HCT116 (cell line): Measurements from ENCODE around the gene POU4F1. TPM values are rescaled to one million over a fixed set of nuclear protein-coding genes. Genes with fewer than 3 reads are reported as not detected.

Experiments used
- ATAC-seq: fragments of 200-7000 bp; cut with Tn5 transposase; 2 replicates; pipeline ENCODE4 v1.9.1; 2020; ENCODE audit warnings: mild to moderate bottlenecking, moderate library complexity
- BruUV-seq: library from RNA; stranded (reverse); fragments of 400-500 nt; replicated peaks from 2 replicates; lab custom pipeline; 2021; lab: Mats Ljungman, UMichigan
- CTCF ChIA-PET: fragments of 300-600 bp; sonication (Branson Sonifier 250); formaldehyde crosslinking; loops from one replicate; lab custom pipeline; 2021; ENCODE audit warnings: antibody characterized with exemption; lab: Charles Lee
- POLR2A ChIA-PET: fragments of 300-600, 350-600 bp; sonication (Branson Sonifier 250); formaldehyde crosslinking; loops from one replicate; lab custom pipeline; 2021; ENCODE audit warnings: antibody characterized with exemption; lab: Charles Lee
- RAD21 ChIA-PET, 2 experiments: fragments of 300-600 bp; sonication (Branson Sonifier 250); formaldehyde crosslinking; loops; one replicate each; lab custom pipeline; 2023; ENCODE audit warnings: low total read pairs in 2 of 2; ENCODE audit not compliant: uncharacterized antibody in 2 of 2, unreplicated experiment in 2 of 2, low non-redundant PET in 1 of 2; lab: Charles Lee
- DNase-seq: peaks from one replicate; pipeline ENCODE4 v3.0.0-alpha.2; 2010; ENCODE audit warnings: low read depth, low spot score
- H2AFZ ChIP-seq: fragments of 200-600 bp; shearing (Covaris generic), sonication (generic); 2 replicates; pipeline ENCODE4 v1.6.1; 2017; ENCODE audit warnings: low read depth, mixed run types, mixed read lengths, antibody characterized with exemption, low read length; ENCODE audit not compliant: poor library complexity, severe bottlenecking
- H3K27ac ChIP-seq: 2 replicates; pipeline ENCODE4 v1.5.1; 2012; ENCODE audit warnings: low read depth, low read length
- H3K27me3 ChIP-seq: fragments of 200-600 bp; sonication (generic); 2 replicates; pipeline ENCODE4 v1.6.1; 2016; ENCODE audit warnings: mixed run types, low read length, mixed read lengths; ENCODE audit not compliant: insufficient read depth
- H3K36me3 ChIP-seq, 2 experiments: fragments of 200-500 bp in 1 of 2; fragments of 200-600 bp in 1 of 2; sonication (Bioruptor generic) in 1 of 2; sonication (generic) in 1 of 2; 2 replicates each; pipeline versions ENCODE4 v1.5.1 to v1.6.1; 2014 to 2016; ENCODE audit warnings: low read length in 2 of 2, inconsistent platforms in 1 of 2, mixed read lengths in 1 of 2, mixed run types in 1 of 2; ENCODE audit not compliant: insufficient read depth in 2 of 2, control insufficient read depth in 1 of 2
- H3K4me1 ChIP-seq, 2 experiments: fragments of 200-600 bp in 1 of 2; sonication (generic) in 1 of 2; 2 replicates each; pipeline versions ENCODE4 v1.5.1 to v1.6.1; 2012 to 2017; ENCODE audit warnings: low read length in 2 of 2, inconsistent platforms in 1 of 2, mild to moderate bottlenecking in 1 of 2, mixed read lengths in 1 of 2, mixed run types in 1 of 2, moderate library complexity in 1 of 2; ENCODE audit not compliant: insufficient read depth in 2 of 2, control insufficient read depth in 1 of 2
- H3K4me2 ChIP-seq: fragments of 200-600 bp; sonication (generic); 2 replicates; pipeline ENCODE4 v1.6.1; 2017; ENCODE audit warnings: mixed run types, low read length, mixed read lengths
- H3K4me3 ChIP-seq, 2 experiments: fragments of 200-600 bp in 1 of 2; sonication (generic) in 1 of 2; replicated peaks in 1 of 2; 2 replicates each; pipeline ENCODE4 v1.5.1; 2011 to 2016; ENCODE audit warnings: low read length in 2 of 2, control low read depth in 1 of 2, low read depth in 1 of 2, mild to moderate bottlenecking in 1 of 2, mixed read lengths in 1 of 2, mixed run types in 1 of 2
- H3K79me2 ChIP-seq: fragments of 200-600 bp; sonication (generic); 2 replicates; pipeline ENCODE4 v1.6.1; 2017; ENCODE audit warnings: mild to moderate bottlenecking, mixed run types, low read length, moderate library complexity, mixed read lengths; ENCODE audit not compliant: insufficient read depth
- H3K9ac ChIP-seq: fragments of 200-600 bp; sonication (generic); 2 replicates; pipeline ENCODE4 v1.6.1; 2016; ENCODE audit warnings: low read length, mixed read lengths
- H3K9me2 ChIP-seq: fragments of 200-600 bp; sonication (generic), shearing (Covaris generic); 2 replicates; pipeline ENCODE4 v1.6.1; 2017; ENCODE audit warnings: mixed run types, mild to moderate bottlenecking, moderate library complexity; ENCODE audit not compliant: insufficient read depth
- H3K9me3 ChIP-seq, 2 experiments: fragments of 200-500 bp in 1 of 2; fragments of 200-600 bp in 1 of 2; sonication (Bioruptor generic) in 1 of 2; sonication (generic) in 1 of 2; 2 replicates each; pipeline ENCODE4 v1.6.1; 2014 to 2017; ENCODE audit warnings: low read length in 2 of 2, mixed read lengths in 2 of 2, inconsistent platforms in 1 of 2, low read depth in 1 of 2, mild to moderate bottlenecking in 1 of 2, mixed run types in 1 of 2, moderate library complexity in 1 of 2; ENCODE audit not compliant: control insufficient read depth in 1 of 2, insufficient read depth in 1 of 2
- H4K20me1 ChIP-seq: fragments of 200-600 bp; sonication (generic), shearing (Covaris generic); 2 replicates; pipeline ENCODE4 v1.6.1; 2017; ENCODE audit warnings: mixed run types, mild to moderate bottlenecking, moderate library complexity; ENCODE audit not compliant: insufficient read depth
- CBX3 ChIP-seq: IDR thresholded peaks from 2 replicates; pipeline ENCODE4 v1.6.1; 2012; ENCODE audit warnings: low read depth
- CTCF ChIP-seq, 3 experiments: fragments of 200-600 bp in 1 of 3; sonication (generic) in 1 of 3; IDR thresholded peaks in 2 of 3; conservative IDR thresholded peaks in 1 of 3; 2 replicates each; pipeline ENCODE4 v1.5.1; 2012 to 2017; ENCODE audit warnings: low read depth in 2 of 3, low read length in 2 of 3, antibody characterized with exemption in 1 of 3, borderline replicate concordance in 1 of 3, control low read depth in 1 of 3, mild to moderate bottlenecking in 1 of 3, mixed read lengths in 1 of 3, mixed run types in 1 of 3, moderate library complexity in 1 of 3; ENCODE audit not compliant: insufficient read depth in 1 of 3
- EGR1 ChIP-seq: IDR thresholded peaks from 2 replicates; pipeline ENCODE4 v1.6.1; 2012; ENCODE audit warnings: low read depth
- ELF1 ChIP-seq: IDR thresholded peaks from 2 replicates; pipeline ENCODE4 v1.6.1; 2012; ENCODE audit warnings: low read depth, borderline replicate concordance
- EZH2 ChIP-seq: fragments of 200-600 bp; sonication (generic); IDR thresholded peaks from 2 replicates; pipeline ENCODE4 v1.6.1; 2017; ENCODE audit warnings: antibody characterized with exemption, mixed run types
- EZH2phosphoT487 ChIP-seq: fragments of 200-600 bp; IDR thresholded peaks from 2 replicates; pipeline ENCODE4 v1.6.1; 2018; ENCODE audit warnings: antibody characterized with exemption, borderline replicate concordance
- FOSL1 ChIP-seq: IDR thresholded peaks from 2 replicates; pipeline ENCODE4 v1.6.1; 2012; ENCODE audit warnings: low read depth
- JUND ChIP-seq: IDR thresholded peaks from 2 replicates; pipeline ENCODE4 v1.6.1; 2012
- POLR2A ChIP-seq: IDR thresholded peaks from 2 replicates; pipeline ENCODE4 v1.7.0; 2011; ENCODE audit warnings: borderline replicate concordance; ENCODE audit not compliant: insufficient read depth, insufficient read length; ENCODE audit errors: extremely low read depth
- POLR2AphosphoS5 ChIP-seq: IDR thresholded peaks from 2 replicates; pipeline ENCODE4 v1.6.1; 2011; ENCODE audit warnings: mild to moderate bottlenecking, low read depth, low read length, moderate library complexity
- RAD21 ChIP-seq: IDR thresholded peaks from 2 replicates; pipeline ENCODE4 v1.6.1; 2012; ENCODE audit warnings: low read depth, mild to moderate bottlenecking
- SIN3A ChIP-seq: IDR thresholded peaks from 2 replicates; pipeline ENCODE4 v1.6.1; 2012; ENCODE audit warnings: low read depth
- SP1 ChIP-seq: IDR thresholded peaks from 2 replicates; pipeline ENCODE4 v1.6.1; 2012; ENCODE audit warnings: low read depth
- SRF ChIP-seq: IDR thresholded peaks from 2 replicates; pipeline ENCODE4 v1.6.1; 2012; ENCODE audit warnings: low read depth
- TCF7L2 ChIP-seq: IDR thresholded peaks from 2 replicates; pipeline ENCODE4 v1.7.0; 2011; ENCODE audit warnings: borderline replicate concordance, inconsistent platforms; ENCODE audit not compliant: insufficient read depth, insufficient read length; ENCODE audit errors: extremely low read depth
- YY1 ChIP-seq: IDR thresholded peaks from 2 replicates; pipeline ENCODE4 v1.6.1; 2011; ENCODE audit warnings: low read length, low read depth, moderate library complexity, mild to moderate bottlenecking; ENCODE audit not compliant: insufficient replicate concordance; ENCODE audit errors: extremely low read depth
- ZBTB33 ChIP-seq: IDR thresholded peaks from 2 replicates; pipeline ENCODE4 v1.6.1; 2011; ENCODE audit warnings: mild to moderate bottlenecking, low read length, moderate library complexity; ENCODE audit not compliant: insufficient replicate concordance; ENCODE audit errors: extremely low read depth
- ZFX ChIP-seq: fragments of 450-650 bp; IDR thresholded peaks from 2 replicates; pipeline ENCODE4 v1.6.1; 2017
- ZNF274 ChIP-seq: fragments of 200-500 bp; sonication (Bioruptor generic); IDR thresholded peaks from 2 replicates; pipeline ENCODE4 v1.6.1; 2014; ENCODE audit warnings: mild to moderate bottlenecking, low read depth, low read length, inconsistent platforms
- intact Hi-C: fragments of 100-400 bp; cut with micrococcal nuclease; formaldehyde crosslinking; loops from 2 replicates; pipeline ENCODE4 v1.10.0; 2022
- total RNA-seq: library from RNA; stranded (reverse); gene quantifications from one replicate; pipeline ENCODE4 v1.2.1, GENCODE V29; 2021; ENCODE audit not compliant: unreplicated experiment
- TF ChIP-seq, protein P1 (sequence below): IDR thresholded peaks from 2 replicates; pipeline ENCODE4 v1.6.1; 2012

POU4F1 gene
- total RNA-seq, 1 experiment from 2014 or later, result not detected

DNA sequence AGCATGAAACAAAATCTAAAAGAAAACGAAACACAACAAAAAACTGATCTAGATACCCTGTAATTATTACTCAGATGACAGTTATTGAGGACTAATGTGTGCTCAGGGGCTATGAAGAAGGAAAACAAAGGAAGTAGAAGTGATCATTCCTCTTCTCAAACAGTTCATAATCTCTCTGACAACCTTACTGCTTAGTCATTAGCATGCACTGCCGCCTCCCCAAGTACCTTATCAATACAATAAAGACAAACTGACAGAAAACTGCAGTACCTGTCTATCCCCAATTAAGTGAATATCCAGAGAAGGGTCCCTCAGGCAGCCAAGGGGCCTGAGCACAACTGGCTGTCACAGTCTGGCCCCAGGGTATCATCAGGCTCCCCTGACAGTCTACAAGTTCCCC is 22.0 kb upstream of the POU4F1 start:
- no peaks in the 10 kb centered on the region for H3K9me2 ChIP-seq
- H3K9ac ChIP-seq, result no peak overlapping the region
- TF ChIP-seq YY1 (no peak), ZBTB33 (no peak), ELF1 (no peak), POLR2A (no peak), POLR2AphosphoS5 (no peak), RAD21 (no peak), TCF7L2 (no peak), JUND (no peak), ZNF274 (no peak), CBX3 (no peak), SRF (no peak), CTCF (IDR thresholded peaks at IDR 0.05 in 2 of 3, conservative IDR thresholded peaks at IDR 0.05 in 1 of 3; ENCODE audit: borderline replicate concordance in 1 of 3, insufficient read depth in 1 of 3, low read depth in 2 of 3, low read length in 2 of 3) (no peak), EZH2phosphoT487 (no peak), ZFX (no peak), EGR1 (no peak), SP1 (no peak), EZH2 (no peak), FOSL1 (no peak), SIN3A (no peak)
- TF ChIP-seq, protein P1, sequence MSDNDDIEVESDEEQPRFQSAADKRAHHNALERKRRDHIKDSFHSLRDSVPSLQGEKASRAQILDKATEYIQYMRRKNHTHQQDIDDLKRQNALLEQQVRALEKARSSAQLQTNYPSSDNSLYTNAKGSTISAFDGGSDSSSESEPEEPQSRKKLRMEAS, result no peak
- ChIA-PET CTCF (no interaction called here), RAD21 (no interaction called here), POLR2A (no interaction called here)
- DNase-seq (no peak), ATAC-seq (no peak)
- peaks cover 2 to 3% of the 10 kb centered on the region in 2 experiments; a peak in 1 of 4 replicates for H3K36me3 ChIP-seq
- H3K4me3 ChIP-seq, result no peak overlapping the region
- peaks cover 21% of the 10 kb centered on the region for H3K79me2 ChIP-seq
- H2AFZ ChIP-seq, result no peak overlapping the region
- no peaks in the 10 kb centered on the region for H3K27me3 ChIP-seq
- H3K4me1 ChIP-seq, result no peaks in the 10 kb centered on the region
- intact Hi-C loops, result no loop called here
- no peak overlapping the region for H3K27ac ChIP-seq
- BruUV-seq, result no TSS peak
- 0 out of 2 replicates have a peak, but pooled peaks cover 6% of the 10 kb centered on the region for H4K20me1 ChIP-seq
- H3K4me2 ChIP-seq, result no peak overlapping the region
- no peaks in the 10 kb centered on the region for H3K9me3 ChIP-seq
